ENCODE data around the gene RAF1. TPM values are rescaled to one million over a fixed set of nuclear protein-coding genes. Genes with fewer than 3 reads are reported as not detected.

RAF1 gene
- total RNA-seq, 1 experiment from 2014 or later: 64.3 TPM

- ChIA-PET RAD21 (ENCODE audit: low non-redundant PET in 1 of 2, low total read pairs in 2 of 2, uncharacterized antibody in 2 of 2, unreplicated experiment in 2 of 2) (no interaction called here), CTCF (no interaction called here), POLR2A (no interaction called here)
- ATAC-seq (no peak), DNase-seq (ENCODE audit: low read depth, low spot score) (no peak)
- Histone ChIP-seq H3K36me3 (ENCODE audit: control insufficient read depth in 1 of 2, insufficient read depth in 2 of 2, low read length in 2 of 2) (peaks cover 26 to 39% of the 10 kb centered on the region in 2 experiments; a peak in 3 of 4 replicates), H4K20me1 (ENCODE audit: insufficient read depth) (no peaks in the 10 kb centered on the region), H2AFZ (ENCODE audit: low read depth, low read length, poor library complexity, severe bottlenecking) (no peak overlapping the region), H3K27ac (ENCODE audit: low read depth, low read length) (no peak overlapping the region), H3K9me3 (ENCODE audit: control insufficient read depth in 1 of 2, insufficient read depth in 1 of 2, low read depth in 1 of 2, low read length in 2 of 2) (no peaks in the 10 kb centered on the region), H3K79me2 (ENCODE audit: insufficient read depth, low read length) (no peaks in the 10 kb centered on the region; the same call in 1 of the 2 replicates), H3K4me2 (ENCODE audit: low read length) (no peak overlapping the region), H3K9ac (ENCODE audit: low read length) (no peak overlapping the region), H3K9me2 (ENCODE audit: insufficient read depth) (no peaks in the 10 kb centered on the region), H3K4me3 (replicated peaks in 1 of 2; ENCODE audit: low read depth in 1 of 2, low read length in 2 of 2) (no peak overlapping the region), H3K27me3 (ENCODE audit: insufficient read depth, low read length) (no peaks in the 10 kb centered on the region), H3K4me1 (ENCODE audit: control insufficient read depth in 1 of 2, insufficient read depth in 2 of 2, low read length in 2 of 2) (no peaks in the 10 kb centered on the region)
- no TSS peak for BruUV-seq (replicated peaks)
- intact Hi-C loops (cut with micrococcal nuclease): no loop called here
- TF ChIP-seq, protein P1, sequence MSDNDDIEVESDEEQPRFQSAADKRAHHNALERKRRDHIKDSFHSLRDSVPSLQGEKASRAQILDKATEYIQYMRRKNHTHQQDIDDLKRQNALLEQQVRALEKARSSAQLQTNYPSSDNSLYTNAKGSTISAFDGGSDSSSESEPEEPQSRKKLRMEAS (IDR thresholded peaks at IDR 0.05): no peak
- TF ChIP-seq EZH2 (IDR thresholded peaks at IDR 0.05) (no peak), RAD21 (IDR thresholded peaks at IDR 0.05; ENCODE audit: low read depth) (no peak), ZNF274 (IDR thresholded peaks at IDR 0.05; ENCODE audit: low read depth, low read length) (no peak)
Measured at GRCh38 chr3:12574661-12575060, 89.3 kb downstream of the RAF1 start.

GRCh38 chr3:12574131-12574530 is 89.8 kb downstream of the RAF1 start:
- H3K79me2 ChIP-seq (ENCODE audit: insufficient read depth, low read length): no peaks in the 10 kb centered on the region
- H3K9me3 ChIP-seq (ENCODE audit: control insufficient read depth in 1 of 2, insufficient read depth in 1 of 2, low read depth in 1 of 2, low read length in 2 of 2): no peaks in the 10 kb centered on the region
- no peaks in the 10 kb centered on the region for H3K4me1 ChIP-seq (ENCODE audit: control insufficient read depth in 1 of 2, insufficient read depth in 2 of 2, low read length in 2 of 2)
- H3K9ac ChIP-seq (ENCODE audit: low read length): no peak overlapping the region
- no peaks in the 10 kb centered on the region for H4K20me1 ChIP-seq (ENCODE audit: insufficient read depth)
- H3K27ac ChIP-seq (ENCODE audit: low read depth, low read length): no peak overlapping the region
- RAD21 ChIA-PET (ENCODE audit: low non-redundant PET in 1 of 2, low total read pairs in 2 of 2, uncharacterized antibody in 2 of 2, unreplicated experiment in 2 of 2): no interaction called here
- H3K36me3 ChIP-seq (ENCODE audit: control insufficient read depth in 1 of 2, insufficient read depth in 2 of 2, low read length in 2 of 2): peaks cover 28 to 36% of the 10 kb centered on the region in 2 experiments; a peak in 3 of 4 replicates
- no peak overlapping the region for H2AFZ ChIP-seq (ENCODE audit: low read depth, low read length, poor library complexity, severe bottlenecking)
- H3K9me2 ChIP-seq (ENCODE audit: insufficient read depth): no peaks in the 10 kb centered on the region
- intact Hi-C loops (cut with micrococcal nuclease): no loop called here
- no peak for ATAC-seq
- DNase-seq (ENCODE audit: low read depth, low spot score): no peak
- H3K4me2 ChIP-seq (ENCODE audit: low read length): no peak overlapping the region
- CTCF ChIA-PET: interaction anchor here (1.0 kb wide), 1 partner anchor 11 kb away, joined by 3 read pairs; no protein-coding TSS in a partner anchor
- POLR2A ChIA-PET: no interaction called here
- BruUV-seq (replicated peaks): no TSS peak
- no peak overlapping the region for H3K4me3 ChIP-seq (replicated peaks in 1 of 2; ENCODE audit: low read depth in 1 of 2, low read length in 2 of 2)
- no peaks in the 10 kb centered on the region for H3K27me3 ChIP-seq (ENCODE audit: insufficient read depth, low read length)
- TF ChIP-seq ELF1 (IDR thresholded peaks at IDR 0.05; ENCODE audit: borderline replicate concordance, low read depth): no peak
- no peak for TF ChIP-seq SP1 (IDR thresholded peaks at IDR 0.05; ENCODE audit: low read depth)
- no peak for TF ChIP-seq JUND (IDR thresholded peaks at IDR 0.05)
- TF ChIP-seq EZH2phosphoT487 (IDR thresholded peaks at IDR 0.05; ENCODE audit: borderline replicate concordance): no peak
- TF ChIP-seq POLR2AphosphoS5 (IDR thresholded peaks at IDR 0.05; ENCODE audit: low read depth, low read length): no peak
- TF ChIP-seq TCF7L2 (IDR thresholded peaks at IDR 0.05; ENCODE audit: borderline replicate concordance, extremely low read depth, insufficient read depth, insufficient read length): no peak
- TF ChIP-seq SIN3A (IDR thresholded peaks at IDR 0.05; ENCODE audit: low read depth): no peak
- TF ChIP-seq REST (IDR thresholded peaks at IDR 0.05; ENCODE audit: low read depth): no peak
- no peak for TF ChIP-seq EGR1 (IDR thresholded peaks at IDR 0.05; ENCODE audit: low read depth)
- no peak for TF ChIP-seq YY1 (IDR thresholded peaks at IDR 0.05; ENCODE audit: extremely low read depth, insufficient replicate concordance, low read depth, low read length)
- TF ChIP-seq EZH2 (IDR thresholded peaks at IDR 0.05): no peak
- TF ChIP-seq, protein P2, sequence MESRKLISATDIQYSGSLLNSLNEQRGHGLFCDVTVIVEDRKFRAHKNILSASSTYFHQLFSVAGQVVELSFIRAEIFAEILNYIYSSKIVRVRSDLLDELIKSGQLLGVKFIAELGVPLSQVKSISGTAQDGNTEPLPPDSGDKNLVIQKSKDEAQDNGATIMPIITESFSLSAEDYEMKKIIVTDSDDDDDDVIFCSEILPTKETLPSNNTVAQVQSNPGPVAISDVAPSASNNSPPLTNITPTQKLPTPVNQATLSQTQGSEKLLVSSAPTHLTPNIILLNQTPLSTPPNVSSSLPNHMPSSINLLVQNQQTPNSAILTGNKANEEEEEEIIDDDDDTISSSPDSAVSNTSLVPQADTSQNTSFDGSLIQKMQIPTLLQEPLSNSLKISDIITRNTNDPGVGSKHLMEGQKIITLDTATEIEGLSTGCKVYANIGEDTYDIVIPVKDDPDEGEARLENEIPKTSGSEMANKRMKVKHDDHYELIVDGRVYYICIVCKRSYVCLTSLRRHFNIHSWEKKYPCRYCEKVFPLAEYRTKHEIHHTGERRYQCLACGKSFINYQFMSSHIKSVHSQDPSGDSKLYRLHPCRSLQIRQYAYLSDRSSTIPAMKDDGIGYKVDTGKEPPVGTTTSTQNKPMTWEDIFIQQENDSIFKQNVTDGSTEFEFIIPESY (IDR thresholded peaks at IDR 0.05; ENCODE audit: extremely low read depth, insufficient replicate concordance, low read length): no peak
- no peak for TF ChIP-seq POLR2A (IDR thresholded peaks at IDR 0.05; ENCODE audit: borderline replicate concordance, extremely low read depth, insufficient read depth, insufficient read length)
- TF ChIP-seq CBX3 (IDR thresholded peaks at IDR 0.05; ENCODE audit: low read depth): no peak
